NCI-H2196 treated with DMSO at 0.1 percent for 48 hours (cell line): ENCODE data around the gene SUCO.

ENCODE experiments used
- DNase-seq: peaks from one replicate; lab custom pipeline; 2025; ENCODE audit not compliant: unreplicated experiment; lab: John Stamatoyannopoulos, UW

The SUCO gene

DNA sequence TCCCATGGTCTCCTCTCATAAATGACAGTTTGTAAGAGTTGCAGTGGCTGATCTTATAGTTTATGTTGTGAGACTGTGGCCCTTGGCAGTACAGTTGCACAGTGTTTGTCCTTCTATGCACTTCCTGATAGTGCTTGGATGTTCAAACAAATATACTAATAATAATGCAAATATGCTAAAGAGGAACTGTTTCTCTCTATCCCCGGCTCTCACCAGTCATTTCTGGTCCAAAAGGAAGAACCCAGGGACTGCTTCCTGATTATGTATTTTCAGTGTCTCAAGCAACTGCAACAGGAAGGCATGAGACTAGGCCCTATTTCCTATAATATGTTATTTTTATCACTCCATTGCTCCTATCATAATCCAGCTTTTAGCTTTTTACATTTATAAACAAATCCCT is 17.0 kb upstream of the SUCO start:
- DNase-seq = no peak

DNA sequence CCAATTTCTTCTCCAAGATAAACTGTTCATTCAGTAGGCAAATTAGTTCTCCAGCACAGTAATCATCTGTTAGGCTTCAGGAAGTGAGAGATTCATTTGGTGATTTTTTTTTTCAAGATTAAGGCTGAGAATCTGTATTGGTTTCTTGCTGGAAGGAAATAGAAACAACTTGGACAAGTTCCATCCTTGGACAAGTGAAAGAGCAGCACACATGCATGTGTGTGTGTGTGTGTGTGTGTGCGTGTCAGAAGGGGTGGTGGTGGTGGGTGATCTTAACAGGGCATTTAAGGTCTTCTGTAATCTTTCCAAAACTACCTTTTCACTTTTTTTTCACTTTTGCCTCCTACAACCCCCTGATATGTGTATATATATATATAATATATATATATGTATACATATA is 15.9 kb upstream of the SUCO start:
- DNase-seq = no peak

DNA sequence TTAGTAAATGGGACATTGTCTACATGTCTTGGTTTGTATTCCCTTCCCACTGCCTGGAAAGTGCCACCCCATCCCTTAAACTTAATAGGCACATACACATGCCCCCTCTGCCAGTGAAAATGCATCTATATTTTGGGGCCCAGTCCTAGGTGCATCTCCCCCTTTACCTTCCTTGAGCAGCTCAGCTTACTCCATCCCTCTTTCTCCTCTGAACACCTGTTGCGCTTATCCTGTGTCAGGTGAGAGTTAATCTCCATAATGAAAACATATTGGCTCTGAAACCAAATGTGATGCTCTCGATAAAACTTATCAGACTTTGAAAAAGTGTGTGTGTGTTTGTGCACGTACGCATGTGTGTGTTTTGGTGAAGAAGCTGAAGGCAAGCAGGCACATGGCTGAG is 15.4 kb upstream of the SUCO start:
- DNase-seq = no peak

DNA sequence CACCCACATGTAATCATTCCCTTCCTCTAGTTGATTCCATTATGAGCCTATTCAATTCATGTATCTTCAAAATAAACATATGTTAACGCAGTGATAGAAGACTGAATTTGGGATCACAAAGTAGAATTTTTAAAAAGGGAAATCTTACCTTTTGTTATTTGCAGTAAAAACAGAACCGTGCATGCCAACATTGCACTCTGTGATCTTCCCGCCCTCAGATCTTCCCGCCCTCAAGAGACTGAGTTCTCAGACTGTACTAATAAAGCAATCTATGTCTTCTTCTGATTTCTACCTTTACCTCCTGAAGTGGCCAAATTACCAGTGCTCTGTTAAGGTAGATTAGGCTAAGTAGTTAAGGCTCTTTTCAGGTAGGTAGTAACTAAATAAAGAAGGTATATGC is 3.6 kb upstream of the SUCO start:
- DNase-seq = no peak

DNA sequence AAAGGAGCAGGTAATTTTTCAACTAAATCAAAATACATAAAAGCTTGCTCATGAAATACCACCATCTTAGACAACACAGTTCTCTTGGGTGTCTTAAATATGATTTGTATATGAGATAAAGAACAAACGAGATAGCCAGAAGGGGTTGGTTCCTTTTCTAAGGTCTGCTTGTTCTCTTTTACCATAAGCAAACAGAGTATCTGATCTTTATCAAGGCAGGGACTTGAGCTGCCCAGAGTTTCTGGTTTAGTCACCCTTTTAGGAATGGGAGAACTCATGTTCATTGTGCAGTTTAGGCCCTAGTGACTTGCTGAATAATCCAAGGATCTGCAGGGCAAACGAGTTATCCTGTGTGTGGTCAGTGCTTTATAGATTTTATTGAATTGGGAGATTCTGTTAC is 3.0 kb upstream of the SUCO start:
- DNase-seq = no peak

DNA sequence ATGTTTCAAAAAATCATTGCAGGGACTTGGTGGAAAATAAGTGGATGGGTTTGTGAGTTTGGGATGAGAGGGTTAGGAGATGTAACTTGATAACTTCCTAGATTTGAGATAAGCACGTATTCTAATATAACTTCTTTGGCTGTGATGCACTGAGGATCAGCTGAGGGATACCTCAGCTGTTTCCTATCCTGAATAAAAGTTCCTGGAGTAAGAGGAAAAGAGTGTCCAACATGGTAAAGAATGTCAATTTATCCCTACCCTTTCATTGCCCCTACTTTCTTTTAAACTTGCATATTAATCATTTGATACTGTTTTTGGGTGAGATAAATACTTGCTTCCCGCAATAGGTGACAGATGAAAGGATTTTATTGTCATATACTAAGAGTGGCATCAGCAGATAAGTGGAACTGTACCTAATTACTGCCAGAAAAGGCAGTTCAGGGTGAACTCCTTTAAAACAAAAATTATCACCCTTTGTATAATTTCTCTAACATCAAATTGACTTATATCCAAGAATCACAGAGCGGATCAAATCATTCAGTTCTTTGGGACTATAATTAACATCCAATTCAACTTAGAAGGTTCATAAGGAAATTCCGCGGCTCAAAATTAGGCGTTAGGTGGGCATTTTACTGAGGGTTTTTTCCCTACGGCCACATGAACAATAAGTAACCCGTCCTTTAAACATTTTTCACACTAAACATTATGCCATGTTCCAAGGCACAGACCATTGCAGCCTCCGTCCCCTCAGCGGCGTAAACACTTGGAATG is 1.4 kb upstream of the SUCO start:
- no peak for DNase-seq

DNA sequence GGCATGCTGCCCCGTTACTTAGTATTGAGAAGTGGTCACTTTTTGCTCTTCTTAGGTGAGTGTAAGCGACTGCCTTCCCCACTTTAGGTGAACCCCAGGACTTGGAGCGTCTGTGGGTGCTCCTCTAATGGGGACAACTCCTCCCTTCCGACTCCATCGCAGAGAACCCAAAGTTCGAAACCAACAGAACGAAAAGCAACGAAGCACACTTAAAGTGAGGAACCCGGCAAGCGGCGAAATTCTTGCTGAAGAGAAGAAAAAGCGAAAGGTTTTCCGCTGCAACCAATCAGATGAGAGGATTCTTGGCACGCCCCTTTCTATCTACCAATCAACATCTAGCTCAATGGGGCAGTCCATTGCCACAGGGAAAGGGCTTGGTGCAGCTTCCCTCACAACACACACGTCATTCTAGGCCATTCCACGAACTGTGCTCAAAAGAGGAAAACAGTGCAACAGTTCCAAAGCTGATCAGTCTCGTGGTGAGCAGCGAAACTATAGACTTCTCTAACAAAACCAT is 709 bp upstream of the SUCO start:
- DNase-seq = peak; percentile 96

DNA sequence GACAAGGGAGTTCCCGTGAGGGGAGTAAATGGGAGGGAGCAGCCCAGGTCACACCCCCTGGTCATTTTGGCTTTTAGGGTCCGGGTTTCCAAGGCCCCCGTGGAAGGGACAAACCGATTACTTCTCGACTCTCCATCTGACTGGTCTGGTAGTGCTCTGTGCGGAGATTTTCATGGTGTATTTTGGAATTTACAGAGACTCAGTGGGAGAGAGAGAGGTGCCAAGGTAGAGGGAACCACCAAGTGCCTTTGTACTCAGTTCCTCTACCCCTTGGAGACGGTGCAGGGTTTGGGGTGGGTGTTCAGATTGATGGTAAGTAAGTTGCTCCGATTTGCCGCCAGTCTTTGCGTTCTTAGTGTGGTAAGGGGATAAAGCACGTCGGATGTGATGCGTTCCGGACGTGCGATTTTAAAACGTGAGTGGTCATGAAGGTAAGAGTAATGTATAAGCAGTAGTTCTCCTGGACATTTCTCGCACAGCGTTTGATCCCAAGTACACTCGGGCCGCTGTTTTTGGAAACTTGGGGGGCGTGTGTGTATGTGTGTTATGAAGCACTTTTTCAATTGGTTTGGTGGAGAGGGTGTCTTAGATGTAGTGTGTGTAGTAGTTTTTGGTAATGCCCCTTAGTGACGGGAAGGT is 682 bp downstream of the SUCO start:
- DNase-seq = no peak

DNA sequence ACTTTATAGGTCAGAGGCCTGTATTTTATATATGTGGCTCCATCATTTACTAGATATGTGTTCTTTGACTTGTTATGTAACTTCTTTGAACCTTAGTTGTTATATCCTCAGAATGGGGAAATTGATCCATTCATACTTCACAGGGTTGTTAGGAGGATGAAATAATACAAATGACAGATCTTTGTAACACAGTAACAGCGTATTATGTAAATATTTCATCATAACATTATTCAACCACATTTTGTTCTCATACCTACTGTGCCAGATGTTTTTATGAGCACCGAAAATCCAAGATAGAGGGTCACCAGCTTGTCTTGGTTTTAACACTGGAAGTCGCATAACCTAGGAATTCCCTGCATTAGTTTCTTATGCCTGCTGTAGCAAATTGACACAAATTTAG is 3.3 kb downstream of the SUCO start:
- no peak for DNase-seq

DNA sequence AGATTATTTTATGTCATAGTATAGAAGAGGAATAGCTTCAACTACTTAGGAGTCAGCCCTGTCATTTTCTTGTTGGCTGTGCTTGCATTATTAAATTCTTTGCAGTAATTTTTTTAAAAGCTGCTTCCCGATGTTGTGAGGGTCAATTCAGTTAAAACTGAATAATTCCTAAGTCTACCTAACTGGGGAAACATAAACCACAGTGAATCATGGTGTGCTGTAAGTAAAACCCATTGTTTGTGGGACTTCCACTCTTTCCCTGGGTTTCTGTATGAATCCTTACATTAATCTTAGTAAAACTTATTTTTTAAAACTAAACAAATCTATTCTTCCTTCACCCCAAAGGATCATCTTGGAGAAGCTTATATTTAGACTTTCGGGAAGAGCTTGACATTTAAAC is 4.4 kb downstream of the SUCO start:
- DNase-seq = no peak

DNA sequence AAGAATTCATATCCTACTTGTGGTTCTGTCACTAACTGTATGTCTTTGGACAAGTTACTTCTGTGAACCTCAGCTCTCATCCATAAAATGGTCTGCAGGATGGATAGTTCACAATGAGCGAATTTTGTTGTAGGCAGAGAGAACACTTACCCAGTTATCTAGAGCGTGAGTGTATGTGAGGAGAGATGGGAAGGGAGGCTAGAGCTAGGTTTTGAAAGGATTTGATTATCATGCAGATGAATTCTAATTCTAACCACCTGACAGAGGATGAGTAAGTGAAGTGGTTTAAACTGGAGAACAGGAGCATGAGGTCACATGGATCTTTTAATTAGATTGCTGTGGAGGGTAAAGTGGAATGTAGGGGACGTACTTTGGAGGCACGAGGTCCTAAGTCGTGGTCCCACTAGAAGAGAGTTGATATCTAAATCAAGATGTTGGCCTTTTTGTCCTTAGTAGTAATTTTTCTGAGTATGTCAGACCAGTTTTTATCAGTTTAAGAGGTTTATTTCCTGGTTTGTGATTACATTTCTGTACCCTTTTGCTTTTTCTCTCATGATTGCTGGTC is 5.0 kb downstream of the SUCO start:
- no peak for DNase-seq

DNA sequence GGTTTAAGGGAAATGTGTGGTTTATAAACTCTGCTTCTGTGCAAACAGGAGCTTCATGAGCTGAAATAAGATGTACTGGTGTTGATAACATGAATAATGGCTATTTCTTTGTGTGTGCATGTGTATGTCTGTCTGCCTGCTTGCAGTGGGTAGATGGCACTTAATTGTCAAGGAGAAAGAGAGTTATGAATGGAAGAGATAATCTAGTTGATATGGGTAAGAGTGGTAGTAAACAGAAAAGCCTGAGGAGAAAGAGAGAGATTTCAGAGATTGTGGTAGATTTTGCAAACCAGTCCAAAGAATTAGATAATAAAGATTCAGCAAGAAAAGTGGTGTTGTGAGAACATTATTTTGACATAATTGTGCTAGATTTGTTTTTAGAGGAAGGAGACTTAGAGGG is 7.7 kb downstream of the SUCO start:
- no peak for DNase-seq

DNA sequence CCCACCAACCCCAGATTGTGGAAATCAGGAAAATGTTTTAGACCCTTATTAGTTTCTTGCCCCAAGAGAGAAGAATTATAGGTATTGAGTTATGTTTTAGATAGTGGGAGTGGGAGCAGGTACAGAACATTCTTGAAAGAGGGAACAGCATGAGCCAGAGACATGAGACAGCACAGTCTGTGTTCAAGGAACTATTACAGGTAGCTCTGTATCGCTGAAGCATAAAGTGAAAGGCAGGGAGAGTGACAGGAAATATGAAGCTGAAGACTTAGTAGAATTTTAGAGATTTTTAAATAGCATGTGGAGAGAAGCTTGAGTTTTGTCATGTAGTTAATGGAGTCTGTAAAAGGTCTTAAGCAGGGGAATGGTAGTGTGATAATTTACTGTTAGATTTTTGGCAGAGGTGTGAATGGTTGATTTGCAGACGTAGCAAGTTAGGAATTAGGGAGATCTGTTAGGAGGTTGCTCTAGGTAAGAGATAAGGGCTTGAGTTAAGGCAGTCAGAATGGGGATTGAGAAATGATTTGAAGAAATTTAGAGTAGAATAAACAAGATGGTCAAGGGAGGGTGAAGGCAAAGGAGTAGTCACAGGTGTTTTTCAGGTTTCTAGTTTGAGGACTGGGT is 11.6 kb downstream of the SUCO start:
- DNase-seq = no peak

DNA sequence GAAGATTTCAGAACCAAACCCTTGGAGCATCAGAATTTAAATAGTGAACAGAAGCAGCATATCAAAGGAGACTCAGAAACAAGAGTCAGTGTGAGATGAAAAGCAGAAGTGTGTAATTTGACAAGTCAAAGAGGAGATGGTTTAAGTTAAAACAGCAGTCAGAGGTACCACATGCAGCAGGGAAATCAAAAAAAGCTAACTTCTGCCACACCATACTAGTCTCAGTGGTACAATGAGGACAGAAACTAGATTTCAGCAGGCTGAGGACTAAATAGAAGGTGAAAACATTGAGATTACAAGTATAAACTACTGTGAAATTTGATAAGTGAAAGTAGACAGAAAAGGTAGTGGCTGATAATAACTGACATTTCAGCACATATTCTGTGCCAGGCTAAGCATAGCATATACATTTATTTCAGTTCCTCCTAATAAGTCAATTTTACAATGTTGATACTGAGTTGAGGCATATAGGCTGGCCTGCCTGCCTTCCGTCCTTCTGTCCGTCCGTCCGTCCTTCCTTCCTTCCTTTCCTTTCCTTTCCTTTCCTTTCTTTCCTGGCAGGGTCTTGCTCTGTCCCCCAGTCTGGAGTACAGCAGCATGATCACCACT is 12.6 kb downstream of the SUCO start:
- DNase-seq = no peak

DNA sequence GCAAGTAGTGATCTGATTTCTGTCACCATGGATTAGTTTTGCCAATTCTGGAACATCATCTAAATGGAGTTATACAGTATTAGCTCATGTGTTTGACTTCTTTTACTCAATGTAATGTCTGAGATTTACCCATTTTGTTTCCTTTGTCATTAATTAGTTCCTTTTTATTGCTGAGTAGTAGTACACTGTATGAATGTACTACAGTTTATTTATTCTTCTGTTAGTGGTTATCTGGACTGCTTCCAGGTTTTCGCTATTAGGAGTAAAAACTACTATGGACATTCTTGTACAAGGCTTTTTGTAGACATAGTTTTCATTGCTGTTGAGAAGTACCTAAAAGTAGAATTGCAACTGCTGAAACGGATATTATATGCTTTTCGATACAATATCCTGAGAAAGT is 14.1 kb downstream of the SUCO start:
- no peak for DNase-seq

DNA sequence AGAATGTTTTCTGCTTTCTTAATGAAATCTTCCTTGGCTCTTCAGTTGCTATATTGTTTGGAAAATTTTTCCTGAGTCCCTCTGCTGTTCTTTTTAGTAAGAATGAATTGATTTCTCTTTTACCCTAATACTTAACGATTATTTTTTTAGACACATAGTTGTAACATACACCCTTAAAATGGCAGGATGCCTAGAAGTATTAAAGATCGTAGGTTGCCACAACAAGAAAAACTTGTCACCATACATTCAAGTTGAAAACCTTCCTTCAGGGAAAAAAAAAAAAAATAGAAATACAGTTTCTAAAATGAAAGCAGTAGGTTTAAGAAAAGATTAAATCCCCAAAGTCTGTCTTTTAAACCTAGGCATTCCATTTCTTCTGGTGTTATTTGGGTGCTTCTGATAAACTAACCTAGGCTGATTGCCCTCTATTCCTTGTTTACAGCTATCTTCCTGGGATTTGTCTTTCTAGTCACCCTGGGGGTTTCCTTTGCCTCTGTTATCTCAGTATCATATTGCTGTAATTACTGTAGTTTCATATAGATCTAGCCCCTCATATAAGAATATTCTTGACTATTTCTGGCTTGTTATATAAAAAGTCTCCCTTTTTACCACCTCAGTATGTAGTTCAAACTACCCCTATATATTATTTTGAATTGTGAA is 16.8 kb downstream of the SUCO start:
- no peak for DNase-seq

DNA sequence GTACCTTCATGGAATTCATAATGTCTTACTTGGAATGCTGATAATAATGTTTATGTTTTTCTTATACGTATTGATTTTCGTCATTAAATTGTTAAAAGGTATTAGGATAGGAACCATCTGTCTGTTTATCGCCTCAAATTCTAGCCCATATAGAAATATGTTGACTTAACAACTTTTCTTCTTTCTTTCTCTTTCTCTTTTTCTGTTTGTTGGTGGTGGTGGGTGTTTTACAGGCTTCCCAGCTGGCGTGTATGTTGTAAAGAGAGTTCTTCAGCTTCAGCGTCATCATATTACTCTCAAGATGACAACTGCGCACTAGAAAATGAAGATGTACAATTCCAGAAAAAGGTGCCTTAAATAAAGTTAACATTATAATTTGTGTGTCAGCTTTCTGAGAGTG is 18.3 kb downstream of the SUCO start:
- DNase-seq = no peak

DNA sequence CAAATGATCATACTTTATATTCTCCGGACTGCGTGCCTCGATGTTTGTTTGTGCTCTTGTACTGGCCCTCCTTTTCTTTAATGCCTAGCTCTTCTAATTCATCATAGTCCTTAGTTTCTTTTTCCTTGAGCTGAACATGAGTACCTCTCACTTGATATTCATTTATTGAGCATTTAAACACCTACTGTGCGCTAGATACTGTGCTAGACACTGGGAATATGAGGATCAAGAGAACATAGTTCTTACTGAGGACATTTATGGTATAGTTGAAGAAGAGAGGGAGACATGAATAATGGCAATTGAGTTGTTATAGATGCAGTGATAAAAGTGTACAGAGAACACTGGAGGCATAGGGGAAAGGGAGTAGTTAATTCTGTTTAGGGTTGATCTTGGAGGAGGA is 22.0 kb downstream of the SUCO start:
- no peak for DNase-seq

DNA sequence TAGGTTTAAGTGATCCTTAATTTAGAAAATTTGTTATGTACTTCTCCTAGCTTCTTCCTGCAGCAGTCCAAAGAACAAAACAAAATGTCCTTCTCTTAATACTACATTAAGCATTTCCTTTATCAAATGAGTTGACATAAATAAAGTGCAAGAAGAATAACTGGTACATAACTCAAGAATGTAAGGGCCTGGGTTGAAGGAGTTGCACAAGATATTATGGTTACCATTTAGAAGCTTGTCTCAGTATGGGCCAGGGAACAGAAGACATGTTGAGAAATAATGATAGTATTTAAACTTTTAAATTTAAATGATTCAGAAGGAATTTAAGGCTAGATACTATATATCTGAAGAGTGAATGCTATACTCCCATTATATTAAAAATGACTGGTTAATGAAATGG is 23.5 kb downstream of the SUCO start:
- no peak for DNase-seq

DNA sequence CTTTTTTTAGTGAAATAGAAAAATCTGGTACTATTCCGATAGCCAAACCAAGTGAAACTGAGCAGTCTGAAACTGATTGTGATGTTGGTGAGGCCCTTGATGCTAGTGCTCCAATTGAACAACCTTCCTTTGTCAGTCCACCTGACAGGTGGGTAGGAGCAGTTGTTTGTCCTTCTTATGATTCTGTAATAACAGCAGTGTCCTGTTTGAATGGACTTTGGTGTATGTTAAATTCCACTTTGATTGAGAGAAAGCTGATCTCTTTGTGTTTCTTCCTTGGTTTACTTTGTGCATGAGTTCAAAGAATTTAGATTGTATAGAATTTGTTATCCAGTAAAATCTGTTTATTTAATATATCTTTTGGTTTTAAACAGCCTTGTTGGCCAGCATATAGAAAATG is 24.3 kb downstream of the SUCO start:
- no peak for DNase-seq

DNA sequence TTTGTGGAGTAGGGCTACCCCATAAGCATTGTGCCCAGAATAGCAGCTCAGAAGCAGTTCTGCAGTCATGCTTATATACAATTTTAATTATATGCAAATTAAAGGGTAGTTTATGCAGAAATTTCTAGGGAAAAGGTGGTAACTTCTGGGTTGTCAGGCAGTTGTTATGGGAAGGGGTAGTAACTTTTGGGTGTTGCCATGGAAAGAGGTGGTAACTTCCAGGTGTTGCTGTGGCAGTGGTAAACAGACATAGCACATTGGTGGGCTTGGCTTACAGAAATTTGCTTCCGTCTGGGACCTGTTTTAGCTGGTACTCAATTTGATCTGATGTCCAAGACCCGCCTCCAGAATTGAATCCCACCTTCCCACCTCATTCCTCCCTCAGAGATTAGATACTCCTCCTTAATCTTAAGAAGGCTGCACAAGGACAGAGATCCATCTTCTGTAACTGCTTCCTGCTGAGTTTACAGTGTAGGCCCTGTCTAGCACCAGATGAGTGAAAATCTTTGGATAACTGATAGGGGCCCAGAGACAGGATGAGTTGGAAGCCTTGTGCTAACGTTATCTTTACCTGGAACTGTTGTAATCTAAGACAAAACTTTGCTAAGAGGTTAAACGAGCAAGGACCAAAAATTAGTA is 26.7 kb downstream of the SUCO start:
- no peak for DNase-seq
